ENCODE measurements around the gene KCTD11. TPM values are rescaled to one million over a fixed set of nuclear protein-coding genes. Genes with fewer than 3 reads are reported as not detected.

KCTD11 gene
- total RNA-seq, 1 experiment from 2014 or later: 8.5 TPM

- Mint-ChIP-seq H3K4me3 (ENCODE audit: low read depth, unreplicated experiment) (no peak overlapping the region), H3K4me1 (ENCODE audit: low read depth, unreplicated experiment) (no peaks in the 10 kb centered on the region), H3K9me3 (ENCODE audit: low read depth, unreplicated experiment) (no peaks in the 10 kb centered on the region), H3K27ac (ENCODE audit: unreplicated experiment) (no peak overlapping the region), H3K27me3 (ENCODE audit: unreplicated experiment) (no peaks in the 10 kb centered on the region), H3K36me3 (ENCODE audit: insufficient read depth, unreplicated experiment) (peaks cover 34% of the 10 kb centered on the region)
- intact Hi-C loops (cut with micrococcal nuclease; ENCODE audit: unreplicated experiment): no loop called here
- CTCF ChIA-PET: no interaction called here
- no peak for TF ChIP-seq CTCF (IDR thresholded peaks at IDR 0.05; ENCODE audit: unreplicated experiment)
- BruUV-seq (replicated peaks): no TSS peak
- DNase-seq: no peak
Measured at GRCh38 chr17:7388856-7389255, 36.9 kb downstream of the KCTD11 start.

- H3K4me1 Mint-ChIP-seq (ENCODE audit: low read depth, unreplicated experiment): peaks cover 7% of the 10 kb centered on the region
- H3K4me3 Mint-ChIP-seq (ENCODE audit: low read depth, unreplicated experiment): no peak overlapping the region
- TSS peak; percentile 13 for BruUV-seq (replicated peaks)
- intact Hi-C loops (cut with micrococcal nuclease; ENCODE audit: unreplicated experiment): no loop called here
- H3K27ac Mint-ChIP-seq (ENCODE audit: unreplicated experiment): no peak overlapping the region
- peaks cover 37% of the 10 kb centered on the region for H3K36me3 Mint-ChIP-seq (ENCODE audit: insufficient read depth, unreplicated experiment)
- no peaks in the 10 kb centered on the region for H3K9me3 Mint-ChIP-seq (ENCODE audit: low read depth, unreplicated experiment)
- no peaks in the 10 kb centered on the region for H3K27me3 Mint-ChIP-seq (ENCODE audit: unreplicated experiment)
- TF ChIP-seq CTCF (IDR thresholded peaks at IDR 0.05; ENCODE audit: unreplicated experiment): no peak
- no peak for DNase-seq
- CTCF ChIA-PET: no interaction called here
Measured at GRCh38 chr17:7389924-7390910, 38.3 kb downstream of the KCTD11 start.

- intact Hi-C loops (cut with micrococcal nuclease; ENCODE audit: unreplicated experiment): no loop called here
- no TSS peak for BruUV-seq (replicated peaks)
- Mint-ChIP-seq H3K36me3 (ENCODE audit: insufficient read depth, unreplicated experiment) (peaks cover 31% of the 10 kb centered on the region), H3K9me3 (ENCODE audit: low read depth, unreplicated experiment) (no peaks in the 10 kb centered on the region), H3K4me1 (ENCODE audit: low read depth, unreplicated experiment) (peaks cover 8% of the 10 kb centered on the region), H3K27ac (ENCODE audit: unreplicated experiment) (no peak overlapping the region), H3K4me3 (ENCODE audit: low read depth, unreplicated experiment) (no peak overlapping the region), H3K27me3 (ENCODE audit: unreplicated experiment) (no peaks in the 10 kb centered on the region)
- no peak for DNase-seq
- no peak for TF ChIP-seq CTCF (IDR thresholded peaks at IDR 0.05; ENCODE audit: unreplicated experiment)
- CTCF ChIA-PET: no interaction called here
Measured at GRCh38 chr17:7391307-7391706, 39.3 kb downstream of the KCTD11 start.

- Mint-ChIP-seq H3K27ac (ENCODE audit: unreplicated experiment) (no peak overlapping the region), H3K4me3 (ENCODE audit: low read depth, unreplicated experiment) (peak overlapping the region; percentile 82), H3K36me3 (ENCODE audit: insufficient read depth, unreplicated experiment) (peaks cover 25% of the 10 kb centered on the region), H3K9me3 (ENCODE audit: low read depth, unreplicated experiment) (no peaks in the 10 kb centered on the region), H3K4me1 (ENCODE audit: low read depth, unreplicated experiment) (peaks cover 8% of the 10 kb centered on the region), H3K27me3 (ENCODE audit: unreplicated experiment) (no peaks in the 10 kb centered on the region)
- no peak for DNase-seq
- intact Hi-C loops (cut with micrococcal nuclease; ENCODE audit: unreplicated experiment): no loop called here
- TF ChIP-seq CTCF (IDR thresholded peaks at IDR 0.05; ENCODE audit: unreplicated experiment): no peak
- CTCF ChIA-PET: interaction anchor here (1.4 kb wide), 1 partner anchor 37 kb away, joined by 6 read pairs; no protein-coding TSS in a partner anchor
- BruUV-seq (replicated peaks): no TSS peak
Measured at GRCh38 chr17:7392696-7393612, 41.0 kb downstream of the KCTD11 start.

Data from Calu3 (cell line).